Osteoblast (primary cell): Measurements from ENCODE around the gene OR2D2. TPM values are rescaled to one million over a fixed set of nuclear protein-coding genes. Genes with fewer than 3 reads are reported as not detected.

Experiments
- DNase-seq: peaks from one replicate; pipeline ENCODE4 v3.0.0; 2011; ENCODE audit warnings: low spot score, mixed read lengths; ENCODE audit not compliant: insufficient read length; ENCODE audit errors: missing footprints
- H2AFZ ChIP-seq: 2 replicates; pipeline ENCODE4 v1.6.0; 2011; ENCODE audit warnings: mild to moderate bottlenecking, low read length
- H3K27ac ChIP-seq: 2 replicates; pipeline ENCODE4 v1.5.1; 2011; ENCODE audit warnings: mild to moderate bottlenecking, low read depth, low read length, moderate library complexity
- H3K27me3 ChIP-seq: 2 replicates; pipeline ENCODE4 v1.6.0; 2012; ENCODE audit warnings: mild to moderate bottlenecking, control low read depth, inconsistent platforms, low read length, moderate library complexity; ENCODE audit not compliant: insufficient read depth
- H3K36me3 ChIP-seq: 2 replicates; pipeline ENCODE4 v1.5.1; 2011; ENCODE audit warnings: mild to moderate bottlenecking, low read length, control low read depth, moderate library complexity; ENCODE audit not compliant: insufficient read depth
- H3K4me1 ChIP-seq: 2 replicates; pipeline ENCODE4 v1.5.1; 2011; ENCODE audit warnings: mild to moderate bottlenecking, low read length, control low read depth, moderate library complexity; ENCODE audit not compliant: insufficient read depth
- H3K4me2 ChIP-seq: 2 replicates; pipeline ENCODE4 v1.6.0; 2011; ENCODE audit warnings: mild to moderate bottlenecking, low read length; ENCODE audit not compliant: insufficient read depth
- H3K4me3 ChIP-seq: fragments of 200-600 bp; sonication (generic); 3 replicates; pipeline ENCODE4 v1.5.1; 2012; ENCODE audit warnings: mild to moderate bottlenecking, low read length, inconsistent platforms; ENCODE audit not compliant: insufficient read depth
- H3K79me2 ChIP-seq: 2 replicates; pipeline ENCODE4 v1.6.0; 2012; ENCODE audit warnings: mild to moderate bottlenecking, low read length, control low read depth, inconsistent platforms; ENCODE audit not compliant: insufficient read depth
- H3K9me3 ChIP-seq: 2 replicates; pipeline ENCODE4 v1.5.1; 2011; ENCODE audit warnings: low read depth, low read length, control low read depth
- H4K20me1 ChIP-seq: 2 replicates; pipeline ENCODE4 v1.6.0; 2012; ENCODE audit warnings: mild to moderate bottlenecking, low read length, control low read depth; ENCODE audit not compliant: insufficient read depth
- CTCF ChIP-seq: IDR thresholded peaks from 2 replicates; pipeline ENCODE4 v1.5.1; 2011; ENCODE audit warnings: mild to moderate bottlenecking, low read depth, low read length, moderate library complexity; ENCODE audit errors: extremely low read depth
- total RNA-seq: library from RNA; depleted of rRNA; stranded (reverse); fragments of >200 nt; gene quantifications from 2 replicates; pipeline ENCODE4 v1.2.3, GENCODE V29; 2012

The OR2D2 gene
- total RNA-seq, 1 donor = 0.36 TPM

- Histone ChIP-seq H2AFZ (no peak overlapping the region), H3K4me1 (no peaks in the 10 kb centered on the region), H3K36me3 (no peaks in the 10 kb centered on the region), H3K79me2 (no peaks in the 10 kb centered on the region), H3K4me2 (no peak overlapping the region), H3K27me3 (no peaks in the 10 kb centered on the region), H3K27ac (no peak overlapping the region), H4K20me1 (no peaks in the 10 kb centered on the region), H3K9me3 (no peaks in the 10 kb centered on the region), H3K4me3 (no peak overlapping the region)
- TF ChIP-seq CTCF = no peak
- no peak for DNase-seq
Observed at GRCh38 chr11:6882751-6883150, 9.5 kb downstream of the OR2D2 start.

GRCh38 chr11:6876914-6877313 is 15.4 kb downstream of the OR2D2 start:
- no peak overlapping the region for H2AFZ ChIP-seq
- no peaks in the 10 kb centered on the region for H3K36me3 ChIP-seq
- no peaks in the 10 kb centered on the region for H3K27me3 ChIP-seq
- H3K9me3 ChIP-seq = no peaks in the 10 kb centered on the region
- no peak for TF ChIP-seq CTCF
- H3K79me2 ChIP-seq = no peaks in the 10 kb centered on the region
- H3K4me2 ChIP-seq = no peak overlapping the region
- no peak overlapping the region for H3K27ac ChIP-seq
- DNase-seq = no peak
- H3K4me1 ChIP-seq = no peaks in the 10 kb centered on the region
- no peak overlapping the region for H3K4me3 ChIP-seq
- no peaks in the 10 kb centered on the region for H4K20me1 ChIP-seq

GRCh38 chr11:6876325-6876724 is 16.0 kb downstream of the OR2D2 start, which contains the start of gene OR10A4:
OR10A4 (plus strand) TSS chr11:6876625; CDS start chr11:6876648, 23 bp downstream.
- Histone ChIP-seq H3K27ac (no peak within 1 kb of the TSS), H3K4me3 (no peak within 1 kb of the TSS), H4K20me1 (no peaks in the 10 kb centered on the region), H3K27me3 (no peaks in the 10 kb centered on the region), H3K4me2 (no peak within 1 kb of the TSS), H3K36me3 (no peaks in the 10 kb centered on the region), H3K9me3 (no peaks in the 10 kb centered on the region), H2AFZ (no peak within 1 kb of the TSS), H3K79me2 (no peaks in the 10 kb centered on the region), H3K4me1 (no peaks in the 10 kb centered on the region)
- no peak for TF ChIP-seq CTCF
- DNase-seq = no peak

- Histone ChIP-seq H2AFZ (no peak overlapping the region), H3K4me2 (no peak overlapping the region)
- TF ChIP-seq CTCF = no peak
Observed at GRCh38 chr11:6875761-6876160, 16.5 kb downstream of the OR2D2 start.

More at GRCh38 chr11:6875761-6876160, 16.5 kb downstream of the OR2D2 start:
- no peak overlapping the region for H3K4me3 ChIP-seq
- H3K4me1 ChIP-seq = no peaks in the 10 kb centered on the region
- H3K27ac ChIP-seq = no peak overlapping the region
- H3K9me3 ChIP-seq = no peaks in the 10 kb centered on the region
- no peaks in the 10 kb centered on the region for H3K79me2 ChIP-seq
- no peaks in the 10 kb centered on the region for H3K36me3 ChIP-seq
- no peaks in the 10 kb centered on the region for H4K20me1 ChIP-seq
- H3K27me3 ChIP-seq = no peaks in the 10 kb centered on the region
- no peak for DNase-seq
